Testis (tissue), 3 donors: ENCODE data around the gene CLEC2B. TPM values are rescaled to one million over a fixed set of nuclear protein-coding genes. Genes with fewer than 3 reads are reported as not detected.

ENCODE experiments used
- DNase-seq: peaks from one replicate; pipeline ENCODE4 v3.0.0-alpha.2; 2019
- H3K27ac ChIP-seq, 2 donors: fragments of 200-600 bp; sonication (generic); one replicate each; pipeline ENCODE4 v1.5.1; 2019
- H3K27me3 ChIP-seq: fragments of 200-600 bp; sonication (generic); one replicate; pipeline ENCODE4 v1.5.1; 2019
- H3K36me3 ChIP-seq: fragments of 200-600 bp; sonication (generic); one replicate; pipeline ENCODE4 v1.5.1; 2017; ENCODE audit warnings: low read depth; ENCODE audit errors: missing control alignments
- H3K4me1 ChIP-seq: fragments of 200-600 bp; sonication (generic); one replicate; pipeline ENCODE4 v1.5.1; 2019
- H3K4me3 ChIP-seq, 2 donors: fragments of 200-600 bp; sonication (generic); one replicate each; pipeline ENCODE4 v1.5.1; 2017 to 2019
- H3K9me3 ChIP-seq: fragments of 200-600 bp; sonication (generic); one replicate; pipeline ENCODE4 v1.5.1; 2017
- CTCF ChIP-seq, 3 experiments: fragments of 450-650 bp in 2 of 3; fragments of 200-600 bp in 1 of 3; sonication (generic) in 1 of 3; IDR thresholded peaks; one replicate each; pipeline ENCODE4 v1.5.1; 2016 to 2019; ENCODE audit warnings: antibody characterized with exemption in 3 of 3, mild to moderate bottlenecking in 2 of 3, moderate library complexity in 1 of 3
- POLR2A ChIP-seq: fragments of 450-650 bp; IDR thresholded peaks from one replicate; pipeline ENCODE4 v1.6.1; 2017; ENCODE audit warnings: antibody characterized with exemption, mild to moderate bottlenecking, moderate library complexity
- WGBS, 2 donors: methylation state at CpG; one replicate each; pipeline ENCODE4 v1.1.5; 2018; 5-methylcytosine and 5-hydroxymethylcytosine counted together
- intact Hi-C: fragments of 100-400 bp; cut with DNase I; formaldehyde crosslinking; loops from one replicate; pipeline ENCODE4 v1.15.1; 2023; ENCODE audit warnings: low total_unique reads
- polyA plus RNA-seq: library from polyadenylated mRNA; stranded (reverse); fragments of 350-450 nt; fragmentation: Illumina TruSeq; extraction: RNeasy Lipid Tissue Mini Kit (QIAGEN cat#74804); gene quantifications from one replicate; pipeline ENCODE4 v1.2.3, GENCODE V29; 2014; ENCODE audit warnings: low read depth, low replicate concordance; ENCODE audit not compliant: insufficient read depth
- total RNA-seq, 2 donors: library from RNA; depleted of rRNA; stranded (reverse); fragments of >200 nt; gene quantifications; one replicate each; pipeline ENCODE4 v1.2.3, GENCODE V29; 2016

The CLEC2B gene
- total and polyA plus RNA-seq, 3 donors from 2014 or later: 1.2 to 5.1 (median 3.3) TPM

- H3K4me1 ChIP-seq: peaks cover 6% of the 10 kb centered on the region
- WGBS, 2 donors: 78 to 89% methylated on average over 3 of the region's 3 CpGs
- intact Hi-C loops: no loop called here
- no peak overlapping the region for H3K4me3 ChIP-seq
- H3K27ac ChIP-seq: peak overlapping the region in 1 of 2 donors; percentile 28
- H3K36me3 ChIP-seq: no peaks in the 10 kb centered on the region
- DNase-seq: no peak
- TF ChIP-seq POLR2A: no peak
- no peak for TF ChIP-seq CTCF (IDR thresholded peaks at IDR 0.05)
- H3K9me3 ChIP-seq: no peaks in the 10 kb centered on the region
- no peaks in the 10 kb centered on the region for H3K27me3 ChIP-seq
Observed at GRCh38 chr12:9872162-9872561, 3.0 kb upstream of the CLEC2B start.

DNA sequence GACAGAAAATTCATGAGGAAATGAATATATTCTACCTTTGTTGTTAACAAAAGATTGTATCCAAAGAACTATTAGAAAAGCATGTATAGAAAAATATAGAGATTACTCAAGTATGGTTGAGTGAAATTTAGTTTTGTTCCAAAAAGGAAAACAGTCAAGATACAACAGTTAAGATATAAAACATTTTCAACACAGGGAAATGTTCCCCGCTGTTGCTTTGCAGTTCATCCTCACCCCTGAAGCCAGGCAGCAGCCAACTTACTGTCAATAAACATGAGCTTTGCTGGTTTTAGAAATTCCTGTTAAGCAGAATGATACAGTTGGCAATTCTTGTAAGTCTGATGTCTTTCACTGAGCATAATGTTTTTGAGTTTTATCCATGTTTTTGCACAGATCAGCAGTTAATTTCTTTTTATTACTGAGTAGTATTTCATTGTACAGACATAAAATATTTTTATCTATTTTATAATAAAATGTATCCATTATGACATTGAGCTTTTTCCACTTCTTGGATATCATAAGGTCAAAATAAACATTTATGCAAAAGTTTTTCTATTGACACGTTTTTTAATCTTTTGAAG is 1.2 kb upstream of the CLEC2B start:
- peaks cover 6% of the 10 kb centered on the region for H3K4me1 ChIP-seq
- TF ChIP-seq POLR2A (no peak), CTCF (IDR thresholded peaks at IDR 0.05) (no peak)
- 55 to 59% methylated on average over 2 of the region's 2 CpGs for WGBS, 2 donors
- no peaks in the 10 kb centered on the region for H3K27me3 ChIP-seq
- H3K36me3 ChIP-seq: no peaks in the 10 kb centered on the region
- intact Hi-C loops: no loop called here
- H3K4me3 ChIP-seq: peak overlapping the region; percentile 24 to 51
- DNase-seq: peak; percentile 40
- H3K9me3 ChIP-seq: no peaks in the 10 kb centered on the region
- H3K27ac ChIP-seq: peak overlapping the region; percentile 85 to 87

DNA sequence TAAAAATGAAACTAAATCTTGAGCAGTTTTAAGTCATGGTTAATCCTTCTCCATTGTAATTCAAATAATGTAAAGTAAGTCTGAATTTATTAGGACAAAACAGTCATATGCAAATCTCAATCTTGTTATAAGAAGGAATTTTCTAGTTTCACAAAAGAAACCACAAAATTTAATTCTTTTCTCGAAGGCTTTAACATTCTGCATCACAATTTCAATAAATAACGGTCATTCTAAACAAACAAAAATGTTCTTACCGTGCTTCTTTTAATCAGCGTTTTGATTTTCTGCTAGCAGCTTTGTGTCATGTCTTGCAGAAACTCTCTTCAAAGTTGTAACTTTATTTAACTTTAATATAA is 225 bp downstream of the CLEC2B start:
- H3K4me3 ChIP-seq: peak overlapping the region; percentile 24 to 51
- intact Hi-C loops: no loop called here

DNA sequence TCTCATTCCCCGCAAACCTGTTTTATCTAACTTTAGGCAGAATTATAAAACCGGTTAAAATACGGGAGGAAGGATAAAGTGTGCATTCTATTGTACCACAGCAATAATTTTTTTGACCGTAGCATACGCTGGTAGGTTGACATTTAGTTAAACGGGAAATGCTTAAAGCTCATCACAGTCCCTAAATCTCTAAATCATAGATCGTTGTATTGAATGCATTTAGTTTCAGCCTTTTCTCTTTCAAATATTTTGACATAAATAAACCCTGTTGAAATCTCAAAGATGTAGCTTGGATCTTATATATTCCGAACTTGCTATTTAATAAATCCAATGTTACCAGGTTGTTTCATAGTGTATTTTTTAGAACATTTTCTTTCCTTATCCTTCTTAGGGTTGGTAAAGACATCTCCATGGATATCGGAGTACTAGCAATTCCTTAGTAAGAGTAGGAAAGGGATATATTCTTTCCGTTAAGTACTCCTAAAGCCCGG is 798 bp downstream of the CLEC2B start:
- TF ChIP-seq CTCF (IDR thresholded peaks at IDR 0.05): no peak
- no peak for TF ChIP-seq POLR2A
- no peaks in the 10 kb centered on the region for H3K36me3 ChIP-seq
- no peaks in the 10 kb centered on the region for H3K27me3 ChIP-seq
- no peaks in the 10 kb centered on the region for H3K9me3 ChIP-seq
- H3K4me3 ChIP-seq: peak overlapping the region; percentile 24 to 51
- H3K27ac ChIP-seq: peak overlapping the region; percentile 85 to 87
- intact Hi-C loops: no loop called here
- DNase-seq: no peak
- H3K4me1 ChIP-seq: peaks cover 6% of the 10 kb centered on the region
- 57 to 63% methylated on average over 11 of the region's 11 CpGs for WGBS, 2 donors

More for the DNA sequence above, 225 bp downstream of the CLEC2B start:
- Histone ChIP-seq H3K9me3 (no peaks in the 10 kb centered on the region), H3K27me3 (no peaks in the 10 kb centered on the region), H3K36me3 (no peaks in the 10 kb centered on the region), H3K27ac (peak overlapping the region; percentile 85 to 87), H3K4me1 (peaks cover 6% of the 10 kb centered on the region)
- no peak for TF ChIP-seq POLR2A
- no peak for TF ChIP-seq CTCF (IDR thresholded peaks at IDR 0.05)
- WGBS, 2 donors: 32 to 37% methylated on average over 4 of the region's 4 CpGs
- DNase-seq: no peak

- Histone ChIP-seq H3K36me3 (no peaks in the 10 kb centered on the region), H3K4me1 (peaks cover 6% of the 10 kb centered on the region), H3K27ac (peak overlapping the region; percentile 2 to 74), H3K9me3 (no peaks in the 10 kb centered on the region), H3K4me3 (peak overlapping the region; percentile 17 to 24), H3K27me3 (no peaks in the 10 kb centered on the region)
- TF ChIP-seq POLR2A: no peak
- no peak for TF ChIP-seq CTCF (IDR thresholded peaks at IDR 0.05)
- intact Hi-C loops: no loop called here
- WGBS, 2 donors: 44 to 46% methylated on average over 4 of the region's 4 CpGs
- DNase-seq: no peak
Observed at GRCh38 chr12:9867531-9867930, 1.6 kb downstream of the CLEC2B start.
